Measurements from ENCODE around the gene TMEM183A.
A peak's percentile ranks its signal among the peaks of the same experiment; 100 is the strongest.
"Not testable (repeated sequence)": the region's sequence is repeated elsewhere in the genome, so short reads cannot be mapped to it uniquely, and the experiment has no call there.

Gene TMEM183A

GRCh38 chr1:203006948-203007871, at the start of gene TMEM183A:
TMEM183A (plus strand) TSS chr1:203007374; CDS start chr1:203007466, 92 bp downstream.
- peak; percentile 95 for DNase-seq

GRCh38 chr1:202957733-202958543, 49.2 kb upstream of the TMEM183A start, which contains the start of gene ADIPOR1:
ADIPOR1 (minus strand) TSS chr1:202958312; CDS start chr1:202951070, 7,242 bp downstream.
- peak; percentile 97 for DNase-seq

- no peak for DNase-seq
Observed at GRCh38 chr1:202958544-202959275, 48.5 kb upstream of the TMEM183A start.

- no peak for DNase-seq
Observed at GRCh38 chr1:202959276-202959620, 47.9 kb upstream of the TMEM183A start.

GRCh38 chr1:202961220-202961880, 45.8 kb upstream of the TMEM183A start:
- no peak for DNase-seq

- no peak for DNase-seq
Observed at GRCh38 chr1:202964791-202965410, 42.3 kb upstream of the TMEM183A start.

GRCh38 chr1:202965422-202965821, 41.8 kb upstream of the TMEM183A start:
- no peak for DNase-seq

- no peak for DNase-seq
Observed at GRCh38 chr1:202966006-202966898, 40.9 kb upstream of the TMEM183A start.

GRCh38 chr1:202967684-202968281, 39.4 kb upstream of the TMEM183A start:
- no peak for DNase-seq

- no peak for DNase-seq
Observed at GRCh38 chr1:202968351-202968750, 38.8 kb upstream of the TMEM183A start.

- no peak for DNase-seq
Observed at GRCh38 chr1:202968895-202969295, 38.3 kb upstream of the TMEM183A start.

- DNase-seq, result no peak
Observed at GRCh38 chr1:202972046-202972445, 35.1 kb upstream of the TMEM183A start.

- DNase-seq, result no peak
Observed at GRCh38 chr1:202974856-202975255, 32.3 kb upstream of the TMEM183A start.

GRCh38 chr1:202976633-202977032, 30.5 kb upstream of the TMEM183A start:
- DNase-seq, result no peak

- no peak for DNase-seq
Observed at GRCh38 chr1:202979459-202979858, 27.7 kb upstream of the TMEM183A start.

- no peak for DNase-seq
Observed at GRCh38 chr1:202981939-202982338, 25.2 kb upstream of the TMEM183A start.

GRCh38 chr1:202982715-202983430, 24.3 kb upstream of the TMEM183A start:
- no peak for DNase-seq

GRCh38 chr1:202986120-202986519, 21.1 kb upstream of the TMEM183A start:
- not testable (repeated sequence) for DNase-seq

GRCh38 chr1:202987255-202987654, 19.9 kb upstream of the TMEM183A start:
- DNase-seq, result no peak

All from activated CD8-positive, alpha-beta memory T cell treated with anti-CD3 and anti-CD28 coated beads for 24 hours (primary cell).